Natural killer cell (primary cell): Measurements from ENCODE around the gene ITGA7. TPM values are rescaled to one million over a fixed set of nuclear protein-coding genes. Genes with fewer than 3 reads are reported as not detected.
A peak's percentile ranks its signal among the peaks of the same experiment; 100 is the strongest.

Source experiments
- ATAC-seq, 3 donors: fragments of 150-1000 bp in 2 of 3; fragments of 200-7000 bp in 1 of 3; cut with Tn5 transposase; 1 replicate in 1 of 3; 2 replicates in 2 of 3; pipeline ENCODE4 v1.10.0; 2021; ENCODE audit warnings: mild to moderate bottlenecking in 2 of 3, moderate library complexity in 2 of 3
- DNase-seq, 2 donors: peaks; one replicate each; pipeline versions ENCODE4 v3.0.0 to v3.0.0-alpha.2; 2013 to 2021; ENCODE audit warnings: mixed read lengths in 1 of 2
- H3K27ac ChIP-seq: one replicate; pipeline ENCODE4 v1.5.1; 2013; ENCODE audit warnings: mild to moderate bottlenecking, low read length
- H3K27me3 ChIP-seq: one replicate; pipeline ENCODE4 v1.6.1; 2013; ENCODE audit warnings: low read length; ENCODE audit not compliant: control insufficient read depth, insufficient read depth
- H3K36me3 ChIP-seq: one replicate; pipeline ENCODE4 v1.6.1; 2013; ENCODE audit warnings: low read length; ENCODE audit not compliant: control insufficient read depth, insufficient read depth
- H3K4me1 ChIP-seq: one replicate; pipeline ENCODE4 v1.6.1; 2013; ENCODE audit warnings: low read length; ENCODE audit not compliant: control insufficient read depth, insufficient read depth
- H3K4me3 ChIP-seq: one replicate; pipeline ENCODE4 v1.5.1; 2013; ENCODE audit warnings: low read length
- H3K9me3 ChIP-seq: one replicate; pipeline ENCODE4 v1.6.1; 2013; ENCODE audit warnings: low read length; ENCODE audit not compliant: control insufficient read depth, insufficient read depth
- H3K27ac Mint-ChIP-seq, 2 donors: one replicate each; pipeline ENCODE4 v1.8.0; 2022; ENCODE audit warnings: mild to moderate bottlenecking in 2 of 2, mixed read lengths in 2 of 2, moderate library complexity in 1 of 2
- H3K27me3 Mint-ChIP-seq, 2 donors: one replicate each; pipeline ENCODE4 v1.8.0; 2022; ENCODE audit warnings: low read depth in 2 of 2, mixed read lengths in 2 of 2
- H3K36me3 Mint-ChIP-seq: one replicate; pipeline ENCODE4 v1.8.0; 2022; ENCODE audit warnings: mixed read lengths
- H3K4me1 Mint-ChIP-seq, 2 donors: one replicate each; pipeline ENCODE4 v1.8.0; 2022; ENCODE audit warnings: mixed read lengths in 2 of 2
- H3K4me3 Mint-ChIP-seq: one replicate; pipeline ENCODE4 v1.8.0; 2022; ENCODE audit warnings: mild to moderate bottlenecking, moderate library complexity, mixed read lengths
- H3K9me3 Mint-ChIP-seq, 2 donors: one replicate each; pipeline ENCODE4 v1.8.0; 2022; ENCODE audit warnings: mixed read lengths in 2 of 2
- CTCF ChIP-seq: fragments of 200-600 bp; IDR thresholded peaks from one replicate; pipeline ENCODE4 v1.8.0; 2022; ENCODE audit warnings: antibody characterized with exemption
- WGBS: methylation state at CpG from one replicate; pipeline ENCODE4 v1.1.7; 2013; ENCODE audit warnings: missing lambda C conversion rate; ENCODE audit not compliant: insufficient coverage; 5-methylcytosine and 5-hydroxymethylcytosine counted together
- intact Hi-C: fragments of 100-400 bp; cut with micrococcal nuclease; formaldehyde crosslinking; loops from one replicate; pipeline ENCODE4 v1.14.2; 2022
- total RNA-seq, 4 donors: library from RNA; stranded (reverse); fragments of 120-200 nt in 1 of 4; gene quantifications; one replicate each; pipeline versions ENCODE4 v1.2.3 to v1.2.4, GENCODE V29; 2013 to 2022

Gene ITGA7
- total RNA-seq, 3 donors from 2014 or later (not counting 1 experiment from before 2014, with no cell fraction given) = 2.8 to 4.6 (median 4.3) TPM

- Histone ChIP-seq H3K4me3 (no peak overlapping the region), H3K27me3 (no peaks in the 10 kb centered on the region), H3K36me3 (no peaks in the 10 kb centered on the region), H3K4me1 (peaks cover 16% of the 10 kb centered on the region), H3K27ac (no peak overlapping the region), H3K9me3 (no peaks in the 10 kb centered on the region)
- H3K4me3 Mint-ChIP-seq = no peak overlapping the region
- no peak for ATAC-seq
- DNase-seq = no peak
- H3K4me1 Mint-ChIP-seq = peaks cover 10 to 16% of the 10 kb centered on the region in 2 donors
- H3K36me3 Mint-ChIP-seq = no peaks in the 10 kb centered on the region
- intact Hi-C loops = no loop called here
- 77% methylated on average over 7 of the region's 7 CpGs for WGBS
- H3K27me3 Mint-ChIP-seq = peaks cover 13 to 15% of the 10 kb centered on the region in 2 donors
- H3K27ac Mint-ChIP-seq = no peak overlapping the region
- no peaks in the 10 kb centered on the region for H3K9me3 Mint-ChIP-seq
- no peak for TF ChIP-seq CTCF
Observed at GRCh38 chr12:55641595-55641994, 66.1 kb downstream of the ITGA7 start.

GRCh38 chr12:55637467-55637866 lies 70.2 kb downstream of the ITGA7 start:
- Histone ChIP-seq H3K27ac (no peak overlapping the region), H3K4me3 (no peak overlapping the region), H3K36me3 (no peaks in the 10 kb centered on the region), H3K27me3 (no peaks in the 10 kb centered on the region), H3K9me3 (no peaks in the 10 kb centered on the region), H3K4me1 (peaks cover 3% of the 10 kb centered on the region)
- intact Hi-C loops = no loop called here
- H3K9me3 Mint-ChIP-seq = no peaks in the 10 kb centered on the region
- no peak for ATAC-seq
- WGBS = 88% methylated on average over 15 of the region's 15 CpGs
- no peak for TF ChIP-seq CTCF
- no peak overlapping the region for H3K27ac Mint-ChIP-seq
- H3K36me3 Mint-ChIP-seq = no peaks in the 10 kb centered on the region
- DNase-seq = peak in 1 of 2 donors; percentile 52
- no peak overlapping the region for H3K4me3 Mint-ChIP-seq
- peaks cover 20 to 27% of the 10 kb centered on the region in 2 donors for H3K27me3 Mint-ChIP-seq
- peaks cover 0 to 4% of the 10 kb centered on the region in 2 donors for H3K4me1 Mint-ChIP-seq

- peaks cover 3% of the 10 kb centered on the region for H3K4me1 ChIP-seq
- peak within 1 kb of the TSS in 1 of 2 donors; percentile 17 for H3K27ac Mint-ChIP-seq
- H3K27me3 Mint-ChIP-seq = peaks cover 21 to 33% of the 10 kb centered on the region in 2 donors
- no peak within 1 kb of the TSS for H3K27ac ChIP-seq
- H3K9me3 Mint-ChIP-seq = no peaks in the 10 kb centered on the region
- TF ChIP-seq CTCF = no peak
- no peak for ATAC-seq
- H3K4me1 Mint-ChIP-seq = peaks cover 0 to 4% of the 10 kb centered on the region in 2 donors
- no peaks in the 10 kb centered on the region for H3K27me3 ChIP-seq
- intact Hi-C loops = no loop called here
- no peak within 1 kb of the TSS for H3K4me3 ChIP-seq
- H3K36me3 ChIP-seq = no peaks in the 10 kb centered on the region
- no peaks in the 10 kb centered on the region for H3K36me3 Mint-ChIP-seq
- no peaks in the 10 kb centered on the region for H3K9me3 ChIP-seq
- no peak for DNase-seq
- H3K4me3 Mint-ChIP-seq = no peak within 1 kb of the TSS
- 82% methylated on average over 6 of the region's 6 CpGs for WGBS
Observed at GRCh38 chr12:55636853-55637252, 70.9 kb downstream of the ITGA7 start, which contains the start of gene OR10P1. OR10P1 (plus strand) TSS chr12:55636892; CDS start chr12:55636892, 0 bp downstream.

- Mint-ChIP-seq H3K9me3 (no peaks in the 10 kb centered on the region), H3K36me3 (no peaks in the 10 kb centered on the region), H3K27me3 (peaks cover 21 to 34% of the 10 kb centered on the region in 2 donors), H3K4me3 (no peak overlapping the region), H3K27ac (no peak overlapping the region), H3K4me1 (peaks cover 0 to 4% of the 10 kb centered on the region in 2 donors)
- no peaks in the 10 kb centered on the region for H3K4me1 ChIP-seq
- H3K27me3 ChIP-seq = no peaks in the 10 kb centered on the region
- TF ChIP-seq CTCF = no peak
- no peaks in the 10 kb centered on the region for H3K9me3 ChIP-seq
- DNase-seq (no peak), ATAC-seq (no peak)
- H3K27ac ChIP-seq = no peak overlapping the region
- WGBS = 89% methylated on average over 6 of the region's 6 CpGs
- H3K4me3 ChIP-seq = no peak overlapping the region
- intact Hi-C loops = no loop called here
- H3K36me3 ChIP-seq = no peaks in the 10 kb centered on the region
Observed at GRCh38 chr12:55636116-55636655, 71.5 kb downstream of the ITGA7 start.
